B cell (primary cell): ENCODE data around the gene RRP12.

Source experiments
- EZH2 ChIP-seq: IDR thresholded peaks from 2 replicates; pipeline ENCODE4 v1.6.1; 2012; ENCODE audit warnings: borderline replicate concordance, low read depth, mild to moderate bottlenecking, moderate library complexity, low read length; ENCODE audit not compliant: insufficient read depth, poor library complexity, severe bottlenecking
- TF ChIP-seq, protein P1 (sequence below): fragments of 200-600 bp; IDR thresholded peaks from one replicate; pipeline ENCODE4 v1.8.0; 2022; ENCODE audit warnings: antibody characterized with exemption, mild to moderate bottlenecking

DNA sequence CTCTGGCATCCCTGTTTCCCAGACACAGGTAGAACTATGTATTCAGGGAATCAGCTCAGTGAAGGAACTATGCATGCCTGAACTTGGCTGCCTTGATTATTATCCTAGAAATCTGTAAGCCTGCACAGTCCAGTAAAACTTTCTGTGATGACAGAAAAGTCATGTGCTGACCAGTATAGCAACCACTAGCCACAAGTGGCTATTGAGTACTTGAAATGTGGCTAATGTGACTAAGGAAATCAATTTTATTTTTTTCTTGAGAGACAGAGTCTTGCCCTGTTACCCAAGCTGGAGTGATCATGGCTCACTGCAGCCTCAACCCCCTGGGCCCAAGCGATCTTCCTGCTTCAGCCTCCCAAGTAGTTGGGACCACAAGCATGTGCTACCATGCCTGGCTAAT is 41.1 kb upstream of the RRP12 start:
- TF ChIP-seq, protein P1, sequence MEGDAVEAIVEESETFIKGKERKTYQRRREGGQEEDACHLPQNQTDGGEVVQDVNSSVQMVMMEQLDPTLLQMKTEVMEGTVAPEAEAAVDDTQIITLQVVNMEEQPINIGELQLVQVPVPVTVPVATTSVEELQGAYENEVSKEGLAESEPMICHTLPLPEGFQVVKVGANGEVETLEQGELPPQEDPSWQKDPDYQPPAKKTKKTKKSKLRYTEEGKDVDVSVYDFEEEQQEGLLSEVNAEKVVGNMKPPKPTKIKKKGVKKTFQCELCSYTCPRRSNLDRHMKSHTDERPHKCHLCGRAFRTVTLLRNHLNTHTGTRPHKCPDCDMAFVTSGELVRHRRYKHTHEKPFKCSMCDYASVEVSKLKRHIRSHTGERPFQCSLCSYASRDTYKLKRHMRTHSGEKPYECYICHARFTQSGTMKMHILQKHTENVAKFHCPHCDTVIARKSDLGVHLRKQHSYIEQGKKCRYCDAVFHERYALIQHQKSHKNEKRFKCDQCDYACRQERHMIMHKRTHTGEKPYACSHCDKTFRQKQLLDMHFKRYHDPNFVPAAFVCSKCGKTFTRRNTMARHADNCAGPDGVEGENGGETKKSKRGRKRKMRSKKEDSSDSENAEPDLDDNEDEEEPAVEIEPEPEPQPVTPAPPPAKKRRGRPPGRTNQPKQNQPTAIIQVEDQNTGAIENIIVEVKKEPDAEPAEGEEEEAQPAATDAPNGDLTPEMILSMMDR = no peak
- no peak for TF ChIP-seq EZH2
